NT2/D1 (cell line): ENCODE measurements around the gene STAU1.

Experiments
- DNase-seq: peaks from one replicate; pipeline ENCODE4 v3.0.0-alpha.2; 2011; ENCODE audit warnings: low read depth, low spot score
- H3K27me3 ChIP-seq: 2 replicates; pipeline ENCODE4 v1.6.0; 2011; ENCODE audit warnings: mild to moderate bottlenecking; ENCODE audit not compliant: insufficient read length, insufficient read depth
- H3K36me3 ChIP-seq: 2 replicates; pipeline ENCODE4 v1.6.1; 2011; ENCODE audit warnings: mild to moderate bottlenecking, low read length, mixed read lengths; ENCODE audit not compliant: insufficient read depth, insufficient read length
- H3K4me1 ChIP-seq: 2 replicates; pipeline ENCODE4 v1.5.1; 2011; ENCODE audit not compliant: insufficient read depth, insufficient read length
- H3K4me3 ChIP-seq: 2 replicates; pipeline ENCODE4 v1.5.1; 2011; ENCODE audit warnings: low read depth; ENCODE audit not compliant: insufficient read length
- H3K9ac ChIP-seq: 2 replicates; pipeline ENCODE4 v1.6.0; 2011; ENCODE audit warnings: low read depth; ENCODE audit not compliant: insufficient read length
- H3K9me3 ChIP-seq: 2 replicates; pipeline ENCODE4 v1.5.1; 2011; ENCODE audit warnings: mild to moderate bottlenecking, low read length; ENCODE audit not compliant: insufficient read depth
- SUZ12 ChIP-seq: IDR thresholded peaks from 2 replicates; pipeline ENCODE4 v1.6.1; 2011; ENCODE audit not compliant: insufficient read length, insufficient read depth; ENCODE audit errors: extremely low read depth
- YY1 ChIP-seq: IDR thresholded peaks from 2 replicates; pipeline ENCODE4 v1.6.1; 2011; ENCODE audit not compliant: insufficient read length, insufficient read depth
- ZNF274 ChIP-seq: IDR thresholded peaks from 2 replicates; pipeline ENCODE4 v1.6.1; 2011; ENCODE audit warnings: mild to moderate bottlenecking, low read depth, low read length

STAU1 gene

GRCh38 chr20:49132995-49133478 is 55.1 kb downstream of the STAU1 start:
- H3K9me3 ChIP-seq, result no peaks in the 10 kb centered on the region
- H3K27me3 ChIP-seq, result no peaks in the 10 kb centered on the region
- H3K4me3 ChIP-seq, result no peak overlapping the region
- DNase-seq, result peak; percentile 47
- peaks cover 52% of the 10 kb centered on the region for H3K36me3 ChIP-seq
- TF ChIP-seq ZNF274 (no peak), SUZ12 (no peak), YY1 (no peak)
- H3K4me1 ChIP-seq, result no peaks in the 10 kb centered on the region
- H3K9ac ChIP-seq, result no peak overlapping the region

- no peak overlapping the region for H3K9ac ChIP-seq
- H3K4me3 ChIP-seq, result no peak overlapping the region
- no peak for TF ChIP-seq YY1
- no peak for TF ChIP-seq SUZ12
- no peak for TF ChIP-seq ZNF274
- H3K9me3 ChIP-seq, result no peaks in the 10 kb centered on the region
- H3K36me3 ChIP-seq, result peaks cover 67% of the 10 kb centered on the region
- no peaks in the 10 kb centered on the region for H3K4me1 ChIP-seq
- H3K27me3 ChIP-seq, result no peaks in the 10 kb centered on the region
- DNase-seq, result no peak
These were observed 64.2 kb downstream of the STAU1 start for GRCh38 chr20:49123982-49124381.

- TF ChIP-seq SUZ12, result no peak
- no peak for TF ChIP-seq ZNF274
- TF ChIP-seq YY1, result no peak
- no peak for DNase-seq
- H3K27me3 ChIP-seq, result no peaks in the 10 kb centered on the region
- no peaks in the 10 kb centered on the region for H3K9me3 ChIP-seq
- H3K36me3 ChIP-seq, result peaks cover 71% of the 10 kb centered on the region
- no peak overlapping the region for H3K9ac ChIP-seq
- no peaks in the 10 kb centered on the region for H3K4me1 ChIP-seq
- H3K4me3 ChIP-seq, result no peak overlapping the region
These were observed 65.2 kb downstream of the STAU1 start for GRCh38 chr20:49122920-49123319.

GRCh38 chr20:49119988-49120387 is 68.1 kb downstream of the STAU1 start:
- Histone ChIP-seq H3K27me3 (no peaks in the 10 kb centered on the region), H3K4me1 (no peaks in the 10 kb centered on the region), H3K36me3 (peaks cover 92% of the 10 kb centered on the region), H3K9ac (no peak overlapping the region), H3K4me3 (no peak overlapping the region), H3K9me3 (no peaks in the 10 kb centered on the region)
- no peak for TF ChIP-seq SUZ12
- no peak for TF ChIP-seq ZNF274
- TF ChIP-seq YY1, result no peak
- no peak for DNase-seq

- Histone ChIP-seq H3K27me3 (no peaks in the 10 kb centered on the region), H3K4me1 (no peaks in the 10 kb centered on the region), H3K9me3 (no peaks in the 10 kb centered on the region), H3K9ac (no peak overlapping the region), H3K4me3 (no peak overlapping the region), H3K36me3 (peaks cover 93% of the 10 kb centered on the region)
- TF ChIP-seq SUZ12 (no peak), YY1 (no peak), ZNF274 (no peak)
- DNase-seq, result no peak
These were observed 69.8 kb downstream of the STAU1 start for GRCh38 chr20:49118307-49118706.

GRCh38 chr20:49115564-49115963 is 72.6 kb downstream of the STAU1 start:
- no peak for DNase-seq
- no peak overlapping the region for H3K4me3 ChIP-seq
- H3K4me1 ChIP-seq, result no peaks in the 10 kb centered on the region
- no peaks in the 10 kb centered on the region for H3K27me3 ChIP-seq
- TF ChIP-seq ZNF274 (no peak), SUZ12 (no peak), YY1 (no peak)
- no peaks in the 10 kb centered on the region for H3K9me3 ChIP-seq
- no peak overlapping the region for H3K9ac ChIP-seq
- peaks cover 85% of the 10 kb centered on the region for H3K36me3 ChIP-seq

GRCh38 chr20:49112596-49113274 is 75.4 kb downstream of the STAU1 start:
- TF ChIP-seq SUZ12 (no peak), YY1 (no peak), ZNF274 (no peak)
- Histone ChIP-seq H3K4me3 (no peak overlapping the region), H3K4me1 (no peaks in the 10 kb centered on the region), H3K36me3 (peaks cover 58% of the 10 kb centered on the region), H3K9me3 (no peaks in the 10 kb centered on the region), H3K27me3 (no peaks in the 10 kb centered on the region), H3K9ac (no peak overlapping the region)
- DNase-seq, result no peak
